Inflammatory macrophage (primary cell): ENCODE results near the gene COA3.

Source experiments
- DNase-seq, 2 donors: peaks; one replicate each; pipeline ENCODE4 v3.0.0-alpha.2; 2020 to 2022

The COA3 gene

GRCh38 chr17:42748908-42749798, 49.4 kb downstream of the COA3 start:
- DNase-seq: no peak

- DNase-seq: no peak
These were observed 50.1 kb downstream of the COA3 start for GRCh38 chr17:42748202-42748907.
